KOPT-K1 (cell line): ENCODE results near the gene DENND1B.
"Not testable (repeated sequence)": the region's sequence is repeated elsewhere in the genome, so short reads cannot be mapped to it uniquely, and the experiment has no call there.

Experiments used
- H3K27ac ChIP-seq: fragments of 200-600 bp; sonication (generic); 2 replicates; pipeline ENCODE4 v1.5.1; 2016; ENCODE audit warnings: antibody characterized with exemption, mild to moderate bottlenecking, low read depth, low read length; ENCODE audit not compliant: poor library complexity, severe bottlenecking
- H3K36me3 ChIP-seq: fragments of 200-600 bp; sonication (generic); 2 replicates; pipeline ENCODE4 v1.5.1; 2017; ENCODE audit warnings: antibody characterized with exemption, mild to moderate bottlenecking, low read length, moderate library complexity; ENCODE audit not compliant: insufficient read depth
- H3K9me3 ChIP-seq: fragments of 200-600 bp; sonication (generic); 2 replicates; pipeline ENCODE4 v1.5.1; 2017; ENCODE audit warnings: antibody characterized with exemption, low read length, mild to moderate bottlenecking; ENCODE audit not compliant: insufficient read depth, poor library complexity, severe bottlenecking

DENND1B gene

GRCh38 chr1:197496722-197497121 is 278.6 kb downstream of the DENND1B start:
- no peaks in the 10 kb centered on the region for H3K9me3 ChIP-seq
- no peaks in the 10 kb centered on the region for H3K36me3 ChIP-seq
- H3K27ac ChIP-seq, result no peak overlapping the region

GRCh38 chr1:197491505-197491904 is 283.8 kb downstream of the DENND1B start:
- H3K9me3 ChIP-seq, H3K27ac ChIP-seq, H3K36me3 ChIP-seq: not testable (repeated sequence)

- no peaks in the 10 kb centered on the region for H3K36me3 ChIP-seq
- H3K9me3 ChIP-seq, result no peaks in the 10 kb centered on the region
- no peak overlapping the region for H3K27ac ChIP-seq
These were observed 288.3 kb downstream of the DENND1B start for GRCh38 chr1:197486946-197487345.

- no peak overlapping the region for H3K27ac ChIP-seq
- H3K36me3 ChIP-seq, result no peaks in the 10 kb centered on the region
- no peaks in the 10 kb centered on the region for H3K9me3 ChIP-seq
These were observed 289.5 kb downstream of the DENND1B start for GRCh38 chr1:197485790-197486189.

- Histone ChIP-seq H3K36me3 (no peaks in the 10 kb centered on the region), H3K9me3 (no peaks in the 10 kb centered on the region), H3K27ac (no peak overlapping the region)
These were observed 294.2 kb downstream of the DENND1B start for GRCh38 chr1:197481101-197481500.

- Histone ChIP-seq H3K27ac (no peak overlapping the region), H3K9me3 (no peaks in the 10 kb centered on the region), H3K36me3 (no peaks in the 10 kb centered on the region)
These were observed 294.8 kb downstream of the DENND1B start for GRCh38 chr1:197480446-197480845.

GRCh38 chr1:197472141-197472540 is 303.1 kb downstream of the DENND1B start:
- no peak overlapping the region for H3K27ac ChIP-seq

GRCh38 chr1:197471248-197471985 is 303.9 kb downstream of the DENND1B start:
- no peaks in the 10 kb centered on the region for H3K9me3 ChIP-seq
- no peaks in the 10 kb centered on the region for H3K36me3 ChIP-seq
- H3K27ac ChIP-seq, result no peak overlapping the region

More at GRCh38 chr1:197472141-197472540, 303.1 kb downstream of the DENND1B start:
- Histone ChIP-seq H3K36me3 (no peaks in the 10 kb centered on the region), H3K9me3 (no peaks in the 10 kb centered on the region)

GRCh38 chr1:197470330-197470729 is 304.9 kb downstream of the DENND1B start:
- Histone ChIP-seq H3K9me3 (no peaks in the 10 kb centered on the region), H3K27ac (no peak overlapping the region), H3K36me3 (no peaks in the 10 kb centered on the region)

GRCh38 chr1:197469620-197470210 is 305.6 kb downstream of the DENND1B start:
- no peaks in the 10 kb centered on the region for H3K9me3 ChIP-seq
- no peak overlapping the region for H3K27ac ChIP-seq
- no peaks in the 10 kb centered on the region for H3K36me3 ChIP-seq

- Histone ChIP-seq H3K9me3 (no peaks in the 10 kb centered on the region), H3K36me3 (no peaks in the 10 kb centered on the region)
These were observed 306.6 kb downstream of the DENND1B start for GRCh38 chr1:197468543-197469175.

GRCh38 chr1:197467881-197468280 is 307.4 kb downstream of the DENND1B start:
- H3K9me3 ChIP-seq, result no peaks in the 10 kb centered on the region
- no peak overlapping the region for H3K27ac ChIP-seq
- no peaks in the 10 kb centered on the region for H3K36me3 ChIP-seq

More at GRCh38 chr1:197468543-197469175, 306.6 kb downstream of the DENND1B start:
- H3K27ac ChIP-seq, result no peak overlapping the region

- no peak overlapping the region for H3K27ac ChIP-seq
- no peaks in the 10 kb centered on the region for H3K9me3 ChIP-seq
- H3K36me3 ChIP-seq, result no peaks in the 10 kb centered on the region
These were observed 308.5 kb downstream of the DENND1B start for GRCh38 chr1:197466813-197467212.

GRCh38 chr1:197465528-197466327 is 309.6 kb downstream of the DENND1B start:
- Histone ChIP-seq H3K9me3 (no peaks in the 10 kb centered on the region), H3K36me3 (no peaks in the 10 kb centered on the region), H3K27ac (no peak overlapping the region)

- Histone ChIP-seq H3K27ac (no peak overlapping the region), H3K36me3 (no peaks in the 10 kb centered on the region), H3K9me3 (no peaks in the 10 kb centered on the region)
These were observed 311.2 kb downstream of the DENND1B start for GRCh38 chr1:197464044-197464443.
